ENCODE measurements around the gene ZNF619.

DNA sequence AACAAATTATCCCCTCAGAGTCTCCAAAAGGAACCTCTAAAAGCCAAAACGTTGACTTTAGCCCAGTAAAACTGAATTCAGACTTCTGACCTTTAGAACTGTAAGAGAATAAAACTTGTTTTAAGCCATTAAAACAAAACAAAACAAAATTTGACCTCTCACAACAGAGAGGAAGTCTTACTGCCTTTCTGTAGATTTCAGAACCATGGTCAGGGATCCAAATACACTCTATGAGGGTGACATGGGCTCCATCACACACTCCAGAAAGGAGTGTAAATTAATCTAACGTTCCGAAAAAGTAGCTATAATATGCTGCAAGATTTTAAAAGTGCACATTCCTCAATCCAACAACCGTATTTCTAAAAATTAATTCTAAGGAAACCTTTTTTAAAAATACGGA lies 39.0 kb upstream of the ZNF619 start:
- TF ChIP-seq POLR2A (IDR thresholded peaks at IDR 0.05) (no peak), CTCF (IDR thresholded peaks at IDR 0.05) (no peak)
